A549 (cell line): ENCODE results near the gene FAM89B. TPM values are rescaled to one million over a fixed set of nuclear protein-coding genes. Genes with fewer than 3 reads are reported as not detected.

Experiments
- ATAC-seq, 2 experiments: fragments of 200-7000 bp in 1 of 2; fragments of >200 bp in 1 of 2; cut with Nextera tagmentation in 1 of 2; cut with Tn5 transposase in 1 of 2; 3 replicates each; pipeline versions ENCODE4 v1.8.0 to v1.9.1; 2018 to 2020; ENCODE audit warnings: mild to moderate bottlenecking in 1 of 2, moderate library complexity in 1 of 2
- CTCF ChIA-PET: fragments of 300-600 bp; sonication (Branson Sonifier 250); formaldehyde crosslinking; extraction: SDS; loops from one replicate; lab custom pipeline; 2021; ENCODE audit warnings: antibody characterized with exemption, inconsistent platforms; lab: Yijun Ruan, JAX
- POLR2A ChIA-PET: fragments of 350-600 bp; formaldehyde crosslinking; extraction: SDS; loops from one replicate; lab custom pipeline; 2021; ENCODE audit warnings: antibody characterized with exemption, inconsistent platforms; lab: Yijun Ruan, JAX
- DNase-seq, 2 experiments: peaks; one replicate each; pipeline versions ENCODE4 v3.0.0 to v3.0.0-alpha.2; 2011 to 2016; ENCODE audit warnings: low read depth in 1 of 2, low spot score in 1 of 2
- FAIRE-seq: peaks from 2 replicates; lab custom pipeline; 2011; peaks lifted over from hg19 to GRCh38; lab: Jason Lieb, UNC
- H3K27ac ChIP-seq, 2 experiments: fragments of >200 bp; sonication (Bioruptor Twin); formaldehyde crosslinking; 3 replicates each; pipeline ENCODE4 v1.5.1; 2016 to 2017
- H3K4me1 ChIP-seq: fragments of >200 bp; sonication (Bioruptor Twin); formaldehyde crosslinking; 3 replicates; pipeline ENCODE4 v1.6.1; 2016
- H3K4me2 ChIP-seq: fragments of >200 bp; sonication (Bioruptor Twin); formaldehyde crosslinking; 3 replicates; pipeline ENCODE4 v1.6.1; 2016
- H3K4me3 ChIP-seq: fragments of >200 bp; sonication (Bioruptor Twin); formaldehyde crosslinking; 3 replicates; pipeline ENCODE4 v1.5.1; 2016
- H3K9me3 ChIP-seq: fragments of >200 bp; sonication (Bioruptor Twin); formaldehyde crosslinking; 3 replicates; pipeline ENCODE4 v1.6.1; 2016
- ATOH8 ChIP-seq: fragments of 250-450 bp; sonication (Bioruptor Pico); IDR thresholded peaks from 2 replicates; pipeline ENCODE4 v1.5.0; 2020; ENCODE audit warnings: low read depth, mild to moderate bottlenecking, moderate library complexity
- CBX8 ChIP-seq: fragments of 200-600 bp; sonication (generic); IDR thresholded peaks from 2 replicates; pipeline ENCODE4 v1.6.1; 2016
- CHD4 ChIP-seq: fragments of 200-600 bp; sonication (generic); IDR thresholded peaks from 2 replicates; pipeline ENCODE4 v1.6.1; 2016; ENCODE audit warnings: antibody characterized with exemption, mild to moderate bottlenecking, borderline replicate concordance
- E2F6 ChIP-seq: IDR thresholded peaks from 2 replicates; pipeline ENCODE4 v1.6.1; 2012; ENCODE audit warnings: low read depth, borderline replicate concordance
- EHF ChIP-seq: fragments of 250-450 bp; sonication (Bioruptor Pico); IDR thresholded peaks from 2 replicates; pipeline ENCODE4 v1.5.0; 2020; ENCODE audit warnings: mild to moderate bottlenecking
- ELK1 ChIP-seq: fragments of 150-350 bp; IDR thresholded peaks from 2 replicates; pipeline ENCODE4 v1.6.1; 2014; ENCODE audit warnings: low read depth, mild to moderate bottlenecking, low read length
- EP300 ChIP-seq, 2 experiments: fragments of >200 bp; sonication (Bioruptor Twin); formaldehyde crosslinking; IDR thresholded peaks; 2 replicates in 1 of 2; 3 replicates in 1 of 2; pipeline ENCODE4 v1.6.1; 2016 to 2017
- ESRRA ChIP-seq: fragments of 150-350 bp; IDR thresholded peaks from 2 replicates; pipeline ENCODE4 v1.6.1; 2014; ENCODE audit warnings: mild to moderate bottlenecking, low read length, borderline replicate concordance
- GATA3 ChIP-seq: IDR thresholded peaks from 2 replicates; pipeline ENCODE4 v1.6.1; 2012; ENCODE audit warnings: borderline replicate concordance
- KDM5A ChIP-seq: fragments of 200-600 bp; sonication (generic); IDR thresholded peaks from 2 replicates; pipeline ENCODE4 v1.6.1; 2016; ENCODE audit warnings: antibody characterized with exemption, mild to moderate bottlenecking
- NPAS2 ChIP-seq: fragments of 250-450 bp; sonication (Bioruptor Pico); IDR thresholded peaks from 2 replicates; pipeline ENCODE4 v1.8.0; 2022; ENCODE audit warnings: mild to moderate bottlenecking, moderate library complexity, borderline replicate concordance
- POLR2A ChIP-seq: IDR thresholded peaks from 2 replicates; pipeline ENCODE4 v1.6.1; 2012; ENCODE audit warnings: mild to moderate bottlenecking, low read length
- POLR2AphosphoS2 ChIP-seq: conservative IDR thresholded peaks from 2 replicates; pipeline ENCODE4 v1.6.1; 2012; ENCODE audit warnings: low read length, improper control_type of control experiment, inconsistent platforms
- RAD21 ChIP-seq, 2 experiments: fragments of >200 bp in 1 of 2; sonication (Bioruptor Twin) in 1 of 2; formaldehyde crosslinking in 1 of 2; IDR thresholded peaks in 1 of 2; conservative IDR thresholded peaks in 1 of 2; 2 replicates in 1 of 2; 3 replicates in 1 of 2; pipeline ENCODE4 v1.6.1; 2012 to 2018; ENCODE audit warnings: inconsistent platforms in 1 of 2
- RCOR1 ChIP-seq: fragments of 150-350 bp; IDR thresholded peaks from 2 replicates; pipeline ENCODE4 v1.6.1; 2014; ENCODE audit warnings: antibody characterized with exemption, low read length, low read depth
- REST ChIP-seq: fragments of 200-600 bp; sonication (generic); IDR thresholded peaks from 2 replicates; pipeline ENCODE4 v1.6.1; 2016; ENCODE audit warnings: antibody characterized with exemption, mild to moderate bottlenecking, moderate library complexity
- RNF2 ChIP-seq: fragments of 200-600 bp; sonication (generic); IDR thresholded peaks from 2 replicates; pipeline ENCODE4 v1.6.1; 2016; ENCODE audit warnings: low read depth, mild to moderate bottlenecking, antibody characterized with exemption, moderate library complexity, borderline replicate concordance
- TFCP2L1 ChIP-seq: fragments of 250-450 bp; sonication (Bioruptor Pico); IDR thresholded peaks from 2 replicates; pipeline ENCODE4 v1.5.0; 2021; ENCODE audit warnings: mild to moderate bottlenecking
- TP53 ChIP-seq: fragments of 250-450 bp; sonication (Bioruptor Pico); IDR thresholded peaks from 2 replicates; pipeline ENCODE4 v1.5.0; 2021; ENCODE audit warnings: mild to moderate bottlenecking, moderate library complexity
- ZNF302 ChIP-seq: fragments of 250-450 bp; sonication (Bioruptor Pico); IDR thresholded peaks from 2 replicates; pipeline ENCODE4 v1.9.0; 2021; ENCODE audit warnings: inconsistent platforms, mild to moderate bottlenecking, moderate library complexity
- WGBS: methylation state at CpG from one replicate; pipeline ENCODE4 v1.1.6; 2017; ENCODE audit errors: missing lambda C conversion rate; 5-methylcytosine and 5-hydroxymethylcytosine counted together
- polyA plus RNA-seq, 4 experiments: library from polyadenylated mRNA; depleted of rRNA in 3 of 4; stranded (reverse); fragments of >200 nt; fragmentation: RNase III in 1 of 4; extraction: RNeasy Plus Mini Kit Qiagen cat#74134 plus additional on column Dnase treatment in 1 of 4; gene quantifications; 2 replicates in 3 of 4; 3 replicates in 1 of 4; pipeline ENCODE4 v1.2.3, GENCODE V29; 2011 to 2017
- TF ChIP-seq, protein P1 (sequence below): IDR thresholded peaks from 2 replicates; pipeline ENCODE4 v1.6.1; 2012
- TF ChIP-seq, protein P2 (sequence below): fragments of 450-650 bp; IDR thresholded peaks from 2 replicates; pipeline ENCODE4 v1.6.1; 2014; ENCODE audit warnings: antibody characterized with exemption

The FAM89B gene
- polyA plus RNA-seq, 2 of the 4 experiments (the other 2 are of a cell fraction), result 13.5 to 23.9 TPM

DNA sequence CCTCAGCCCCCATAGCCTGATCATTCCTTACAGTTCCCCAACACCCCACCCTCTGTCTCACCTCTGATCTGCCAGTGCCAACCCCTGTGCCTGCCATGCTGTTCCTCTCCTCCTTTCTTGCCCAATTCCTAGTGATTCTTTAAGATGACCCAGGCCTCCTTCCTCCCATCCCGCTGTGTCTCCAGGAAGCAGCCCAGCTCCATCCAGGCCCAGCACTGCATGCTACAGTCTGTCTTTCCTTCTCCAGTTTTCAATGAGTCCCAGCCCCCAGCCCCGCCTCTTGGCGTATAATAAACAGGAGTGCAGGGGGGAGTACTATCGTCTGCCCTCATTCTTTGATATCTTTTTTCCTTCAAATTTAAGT lies 26.5 kb upstream of the FAM89B start:
- TF ChIP-seq, protein P1, sequence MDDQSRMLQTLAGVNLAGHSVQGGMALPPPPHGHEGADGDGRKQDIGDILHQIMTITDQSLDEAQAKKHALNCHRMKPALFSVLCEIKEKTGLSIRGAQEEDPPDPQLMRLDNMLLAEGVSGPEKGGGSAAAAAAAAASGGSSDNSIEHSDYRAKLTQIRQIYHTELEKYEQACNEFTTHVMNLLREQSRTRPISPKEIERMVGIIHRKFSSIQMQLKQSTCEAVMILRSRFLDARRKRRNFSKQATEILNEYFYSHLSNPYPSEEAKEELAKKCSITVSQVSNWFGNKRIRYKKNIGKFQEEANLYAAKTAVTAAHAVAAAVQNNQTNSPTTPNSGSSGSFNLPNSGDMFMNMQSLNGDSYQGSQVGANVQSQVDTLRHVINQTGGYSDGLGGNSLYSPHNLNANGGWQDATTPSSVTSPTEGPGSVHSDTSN, result no peak
- TF ChIP-seq ESRRA (no peak), CBX8 (no peak), ELK1 (no peak), E2F6 (no peak), ZNF302 (CRISPR knock-in tag) (no peak), RNF2 (no peak), KDM5A (no peak), CHD4 (no peak), POLR2AphosphoS2 (no peak), GATA3 (no peak), REST (no peak), TFCP2L1 (CRISPR knock-in tag) (no peak), POLR2A (no peak), ATOH8 (no peak), RCOR1 (no peak)
- TF ChIP-seq, protein P2, sequence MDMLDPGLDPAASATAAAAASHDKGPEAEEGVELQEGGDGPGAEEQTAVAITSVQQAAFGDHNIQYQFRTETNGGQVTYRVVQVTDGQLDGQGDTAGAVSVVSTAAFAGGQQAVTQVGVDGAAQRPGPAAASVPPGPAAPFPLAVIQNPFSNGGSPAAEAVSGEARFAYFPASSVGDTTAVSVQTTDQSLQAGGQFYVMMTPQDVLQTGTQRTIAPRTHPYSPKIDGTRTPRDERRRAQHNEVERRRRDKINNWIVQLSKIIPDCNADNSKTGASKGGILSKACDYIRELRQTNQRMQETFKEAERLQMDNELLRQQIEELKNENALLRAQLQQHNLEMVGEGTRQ, result no peak
- CTCF ChIA-PET, result interaction anchor here (0.9 to 15.3 kb wide), 4 partner anchors 20 to 216 kb away, joined by 3 to 393 read pairs (median 3); partner anchors contain the start of genes FAM89B, LTBP3 and ZNRD2
- no peak overlapping the region for H3K27ac ChIP-seq
- peaks cover 7% of the 10 kb centered on the region for H3K4me1 ChIP-seq
- no peak overlapping the region for H3K4me3 ChIP-seq
- no peak overlapping the region for H3K4me2 ChIP-seq
- ATAC-seq (no peak), FAIRE-seq (no peak), DNase-seq (no peak)
- POLR2A ChIA-PET, result no interaction called here
- 91% methylated on average over 4 of the region's 4 CpGs for WGBS
- H3K9me3 ChIP-seq, result no peaks in the 10 kb centered on the region

DNA sequence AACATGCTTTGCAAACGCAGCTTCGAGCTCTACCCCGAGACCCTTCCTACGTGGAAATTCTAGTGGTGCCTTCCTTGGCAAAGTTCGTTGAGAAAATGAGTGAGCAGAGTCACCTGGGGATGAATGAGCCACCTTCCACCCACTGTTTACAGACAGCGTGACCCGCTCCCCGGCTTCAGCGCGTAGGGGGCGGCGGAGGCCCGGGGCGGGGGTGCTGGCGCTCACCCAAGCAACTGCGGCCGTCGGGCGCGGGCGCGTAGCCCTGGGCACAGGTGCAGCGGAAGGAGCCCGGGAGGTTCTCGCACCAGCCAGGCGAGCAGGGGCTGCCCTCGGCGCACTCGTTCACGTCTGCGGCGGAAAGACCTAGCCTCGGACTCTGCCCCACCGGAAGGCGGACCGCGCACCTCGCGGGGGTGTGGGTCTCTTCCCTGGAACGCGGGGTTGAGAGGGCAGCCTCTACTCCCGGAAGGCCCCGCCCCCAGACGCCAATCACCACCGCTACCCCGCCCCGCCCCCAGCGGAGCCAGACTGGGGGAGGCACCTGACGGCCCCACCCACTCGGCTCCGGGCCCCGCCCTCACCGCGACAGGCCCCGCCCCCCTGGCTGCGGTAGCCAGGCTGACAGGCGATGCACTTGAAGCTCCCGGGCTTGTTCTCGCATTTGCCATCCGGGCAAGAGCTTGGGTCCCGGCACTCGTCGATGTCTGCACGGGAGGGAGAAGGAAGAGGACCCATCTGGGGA lies 25.9 kb upstream of the FAM89B start:
- no peak for FAIRE-seq
- no peak for TF ChIP-seq NPAS2
- no peak for TF ChIP-seq EHF (CRISPR knock-in tag)
- no peak for TF ChIP-seq REST
- TF ChIP-seq CBX8, result no peak
- TF ChIP-seq RAD21 (conservative IDR thresholded peaks at IDR 0.05 in 1 of 2, IDR thresholded peaks at IDR 0.05 in 1 of 2), result no peak
- TF ChIP-seq, protein P2, result no peak
- TF ChIP-seq TP53 (CRISPR knock-in tag), result no peak
- no peak for TF ChIP-seq EP300 (IDR thresholded peaks at IDR 0.05)

More for the DNA sequence above, 25.9 kb upstream of the FAM89B start:
- ChIA-PET CTCF (interaction anchor here (1.2 to 15.3 kb wide), 3 partner anchors 20 to 162 kb away, joined by 3 to 393 read pairs (median 3); partner anchors contain the start of genes FAM89B, LTBP3 and ZNRD2), POLR2A (interaction anchor here (0.7 kb wide), 1 partner anchor 10 kb away, joined by 3 read pairs; no protein-coding TSS in a partner anchor)
- DNase-seq, result peak; percentile 49 to 55
- no peak overlapping the region for H3K4me3 ChIP-seq
- H3K4me1 ChIP-seq, result peaks cover 2% of the 10 kb centered on the region; the same call in 2 of the 3 replicates
- peak in 1 of 2 experiments; percentile 63; a peak in 3 of 6 replicates for ATAC-seq
- H3K27ac ChIP-seq, result no peak overlapping the region
- no peak overlapping the region for H3K4me2 ChIP-seq
- H3K9me3 ChIP-seq, result no peaks in the 10 kb centered on the region
- 92% methylated on average over 48 of the region's 64 CpGs for WGBS
